OCI-LY1 (cell line): Measurements from ENCODE around the gene EIPR1.

Source experiments
- EZH2 ChIP-seq: fragments of 200-600 bp; sonication (generic), shearing (Covaris generic); IDR thresholded peaks from 2 replicates; pipeline ENCODE4 v1.8.0; 2017; ENCODE audit warnings: borderline replicate concordance, mixed run types, mild to moderate bottlenecking, antibody characterized with exemption, low read length, moderate library complexity, mixed read lengths
- TF ChIP-seq, protein P1 (sequence below): fragments of 200-600 bp; sonication (generic), shearing (Covaris generic); IDR thresholded peaks from 2 replicates; pipeline ENCODE4 v1.5.1; 2017; ENCODE audit warnings: mild to moderate bottlenecking, antibody characterized with exemption, low read length, moderate library complexity, mixed read lengths

DNA sequence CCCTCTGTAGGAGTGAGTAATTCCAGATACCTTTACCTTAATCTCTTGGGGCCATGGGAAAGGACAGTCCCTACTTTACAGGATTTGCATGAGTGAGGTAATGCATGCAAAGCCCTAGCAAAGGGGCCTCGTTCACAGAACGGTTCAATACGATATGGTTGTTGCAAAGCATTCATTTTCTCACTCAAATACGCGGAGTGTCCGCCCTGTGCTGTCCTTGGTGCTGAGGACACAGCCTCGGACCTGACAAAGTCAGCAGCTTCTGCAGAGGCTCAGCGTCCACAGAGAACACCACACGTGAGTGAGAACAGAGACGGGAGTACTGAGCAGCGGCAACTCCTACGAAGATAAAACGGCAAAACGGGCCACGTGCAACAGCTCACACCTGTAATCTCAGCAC is 125.7 kb downstream of the EIPR1 start:
- TF ChIP-seq, protein P1, sequence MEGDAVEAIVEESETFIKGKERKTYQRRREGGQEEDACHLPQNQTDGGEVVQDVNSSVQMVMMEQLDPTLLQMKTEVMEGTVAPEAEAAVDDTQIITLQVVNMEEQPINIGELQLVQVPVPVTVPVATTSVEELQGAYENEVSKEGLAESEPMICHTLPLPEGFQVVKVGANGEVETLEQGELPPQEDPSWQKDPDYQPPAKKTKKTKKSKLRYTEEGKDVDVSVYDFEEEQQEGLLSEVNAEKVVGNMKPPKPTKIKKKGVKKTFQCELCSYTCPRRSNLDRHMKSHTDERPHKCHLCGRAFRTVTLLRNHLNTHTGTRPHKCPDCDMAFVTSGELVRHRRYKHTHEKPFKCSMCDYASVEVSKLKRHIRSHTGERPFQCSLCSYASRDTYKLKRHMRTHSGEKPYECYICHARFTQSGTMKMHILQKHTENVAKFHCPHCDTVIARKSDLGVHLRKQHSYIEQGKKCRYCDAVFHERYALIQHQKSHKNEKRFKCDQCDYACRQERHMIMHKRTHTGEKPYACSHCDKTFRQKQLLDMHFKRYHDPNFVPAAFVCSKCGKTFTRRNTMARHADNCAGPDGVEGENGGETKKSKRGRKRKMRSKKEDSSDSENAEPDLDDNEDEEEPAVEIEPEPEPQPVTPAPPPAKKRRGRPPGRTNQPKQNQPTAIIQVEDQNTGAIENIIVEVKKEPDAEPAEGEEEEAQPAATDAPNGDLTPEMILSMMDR, result no peak
- TF ChIP-seq EZH2, result no peak
